ENCODE data around the gene EIF4G1. TPM values are rescaled to one million over a fixed set of nuclear protein-coding genes. Genes with fewer than 3 reads are reported as not detected.

The EIF4G1 gene
- total and polyA plus RNA-seq, 2 experiments from 2014 or later: 166 to 275 TPM

GRCh38 chr3:184349563-184350470 is 35.4 kb downstream of the EIF4G1 start:
- no peak for TF ChIP-seq CTCF (IDR thresholded peaks at IDR 0.05; ENCODE audit: low read depth, low read length)
- Histone ChIP-seq H3K4me3 (no peak overlapping the region), H3K27ac (no peak overlapping the region), H3K36me3 (no peaks in the 10 kb centered on the region), H3K27me3 (no peaks in the 10 kb centered on the region), H3K9me3 (ENCODE audit: low read depth) (no peaks in the 10 kb centered on the region), H3K4me1 (ENCODE audit: low read depth) (peaks cover 8% of the 10 kb centered on the region)
- no peak for DNase-seq (ENCODE audit: low read depth in 1 of 2, low spot score in 1 of 2)

GRCh38 chr3:184350618-184351017 is 36.2 kb downstream of the EIF4G1 start:
- Histone ChIP-seq H3K9me3 (ENCODE audit: low read depth) (no peaks in the 10 kb centered on the region), H3K4me1 (ENCODE audit: low read depth) (peaks cover 4% of the 10 kb centered on the region), H3K27me3 (no peaks in the 10 kb centered on the region), H3K4me3 (no peak overlapping the region), H3K27ac (no peak overlapping the region), H3K36me3 (no peaks in the 10 kb centered on the region)
- TF ChIP-seq CTCF (IDR thresholded peaks at IDR 0.05; ENCODE audit: low read depth, low read length): no peak
- no peak for DNase-seq (ENCODE audit: low read depth in 1 of 2, low spot score in 1 of 2)

- Histone ChIP-seq H3K27ac (no peak overlapping the region), H3K36me3 (peaks cover under 1% of the 10 kb centered on the region), H3K27me3 (no peaks in the 10 kb centered on the region), H3K9me3 (ENCODE audit: low read depth) (no peaks in the 10 kb centered on the region), H3K4me3 (no peak overlapping the region), H3K4me1 (ENCODE audit: low read depth) (no peaks in the 10 kb centered on the region)
- no peak for TF ChIP-seq CTCF (IDR thresholded peaks at IDR 0.05; ENCODE audit: low read depth, low read length)
- no peak for DNase-seq (ENCODE audit: low read depth in 1 of 2, low spot score in 1 of 2)
These were observed 37.2 kb downstream of the EIF4G1 start for GRCh38 chr3:184351511-184352148.

- Histone ChIP-seq H3K9me3 (ENCODE audit: low read depth) (no peaks in the 10 kb centered on the region), H3K4me1 (ENCODE audit: low read depth) (no peaks in the 10 kb centered on the region), H3K27ac (no peak overlapping the region), H3K36me3 (peaks cover 5% of the 10 kb centered on the region), H3K27me3 (no peaks in the 10 kb centered on the region), H3K4me3 (no peak overlapping the region)
- TF ChIP-seq CTCF (IDR thresholded peaks at IDR 0.05; ENCODE audit: low read depth, low read length): no peak
- DNase-seq (ENCODE audit: low read depth in 1 of 2, low spot score in 1 of 2): no peak
These were observed 37.9 kb downstream of the EIF4G1 start for GRCh38 chr3:184352149-184352785.

- Histone ChIP-seq H3K9me3 (ENCODE audit: low read depth) (no peaks in the 10 kb centered on the region), H3K4me1 (ENCODE audit: low read depth) (no peaks in the 10 kb centered on the region), H3K36me3 (peaks cover 10% of the 10 kb centered on the region), H3K4me3 (no peak overlapping the region), H3K27me3 (no peaks in the 10 kb centered on the region), H3K27ac (no peak overlapping the region)
- TF ChIP-seq CTCF (IDR thresholded peaks at IDR 0.05; ENCODE audit: low read depth, low read length): no peak
- DNase-seq (ENCODE audit: low read depth in 1 of 2, low spot score in 1 of 2): no peak
These were observed 38.6 kb downstream of the EIF4G1 start for GRCh38 chr3:184352897-184353545.
